ENCODE results near the gene ELMO3. TPM values are rescaled to one million over a fixed set of nuclear protein-coding genes. Genes with fewer than 3 reads are reported as not detected.

The ELMO3 gene
- total and polyA plus RNA-seq, 2 of the 4 experiments (the other 2 are of a cell fraction) = 0.36 to 1.6 TPM

DNA sequence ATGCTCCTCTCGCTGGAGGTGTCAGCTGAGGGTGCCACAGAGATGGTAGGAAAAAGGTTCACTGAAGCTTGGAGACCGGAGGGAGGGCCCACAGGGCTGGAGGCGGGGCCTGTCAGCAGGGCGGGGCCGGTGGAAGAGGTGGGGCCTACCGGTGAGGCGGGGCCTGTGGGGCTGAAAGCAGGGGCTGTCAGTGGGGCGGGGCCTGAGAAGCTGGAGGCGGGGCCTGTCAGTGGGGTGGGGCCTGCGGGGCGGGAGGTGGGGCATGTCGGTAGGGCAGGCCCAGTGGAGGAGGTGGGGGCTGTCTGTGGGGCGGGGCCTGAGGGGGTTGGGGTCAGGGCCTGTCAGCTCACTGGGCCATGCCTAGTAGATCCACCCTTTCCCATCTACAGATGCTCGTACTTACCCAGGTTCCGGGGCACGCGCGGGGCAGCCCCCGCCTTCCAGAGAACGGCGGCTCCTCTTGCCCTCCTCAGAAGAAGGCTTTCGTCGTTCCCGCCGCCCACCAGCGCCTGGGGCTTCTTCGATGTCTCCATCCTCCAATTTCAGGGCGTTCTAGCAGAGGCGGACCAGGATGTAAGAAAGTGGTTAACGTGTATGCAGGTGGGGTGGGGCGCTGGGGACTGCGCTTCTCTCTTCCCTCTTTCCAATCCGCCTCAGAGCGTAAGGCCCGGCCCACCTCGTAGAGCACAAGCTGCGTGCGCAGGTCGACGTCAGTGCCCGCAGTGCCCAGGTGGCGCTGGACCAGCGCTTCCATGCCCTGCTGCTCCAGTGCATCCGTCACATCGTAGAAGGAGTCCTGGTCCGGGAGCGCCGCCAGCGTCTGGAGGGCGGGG, 37.8 kb downstream of the ELMO3 start:
- Histone ChIP-seq H3K9me3 (ENCODE audit: control insufficient read depth, insufficient read depth, low read length) (no peaks in the 10 kb centered on the region), H3K56ac (ENCODE audit: extremely low read depth, insufficient read depth, low read length) (no peak overlapping the region), H3K9me1 (ENCODE audit: insufficient read depth, low read length) (peaks cover 17% of the 10 kb centered on the region), H2AFZ (replicated peaks; ENCODE audit: low read length, poor library complexity) (no peak overlapping the region), H4K20me1 (ENCODE audit: insufficient read depth, low read length) (no peaks in the 10 kb centered on the region; the same call in 1 of the 2 replicates), H2AK9ac (replicated peaks; ENCODE audit: low read depth, low read length, poor library complexity) (peak overlapping the region; percentile 23), H2BK15ac (ENCODE audit: low read depth, low read length) (no peak overlapping the region), H4K91ac (ENCODE audit: insufficient read depth, low read depth, low read length) (no peak overlapping the region), H3K14ac (replicated peaks; ENCODE audit: low read depth, low read length) (no peak overlapping the region), H3K4me2 (ENCODE audit: low read depth, low read length) (no peak overlapping the region), H3K4me1 (ENCODE audit: control insufficient read depth, insufficient read depth, low read length) (peaks cover 15% of the 10 kb centered on the region), H2BK20ac (ENCODE audit: low read depth, low read length) (no peak overlapping the region), H3K79me1 (ENCODE audit: low read depth in 1 of 2, low read length in 2 of 2) (peaks cover 22 to 62% of the 10 kb centered on the region in 2 experiments; a peak in 3 of 4 replicates), H2BK120ac (ENCODE audit: low read depth, low read length) (no peak overlapping the region), H3K23ac (ENCODE audit: low read depth, low read length) (no peak overlapping the region), H2AK5ac (ENCODE audit: low read depth, low read length) (no peak overlapping the region), H3K27ac (ENCODE audit: insufficient read depth, low read length) (no peak overlapping the region), H3K18ac (ENCODE audit: low read depth, low read length) (no peak overlapping the region), H3K27me3 (ENCODE audit: control insufficient read depth, insufficient read depth, low read length) (no peaks in the 10 kb centered on the region), H3K36me3 (ENCODE audit: control insufficient read depth, insufficient read depth, low read length) (peaks cover 57% of the 10 kb centered on the region), H2BK5ac (ENCODE audit: low read depth, low read length, poor library complexity, severe bottlenecking) (no peak overlapping the region), H4K5ac (ENCODE audit: low read depth, low read length) (no peak overlapping the region), H3K9ac (ENCODE audit: low read depth, low read length) (no peak overlapping the region), H3K4me3 (ENCODE audit: insufficient read depth, low read depth, low read length) (no peak overlapping the region), H3K4ac (ENCODE audit: low read depth, low read length) (no peak overlapping the region), H4K8ac (ENCODE audit: low read depth in 2 of 2, low read length in 2 of 2) (no peak overlapping the region)
- intact Hi-C loops (cut with micrococcal nuclease) (no loop called here), dilution Hi-C loops (cut with HindIII; ENCODE audit: low sequenced_read_pairs, unreplicated experiment) (no loop called here), in situ Hi-C loops (cut with MboI; ENCODE audit: low sequenced_read_pairs) (no loop called here)
- WGBS, 2 experiments (ENCODE audit: extremely low coverage in 2 of 2, insufficient read length in 1 of 2) = 82% methylated on average over 7 of the region's 50 CpGs; no CpG with 5 or more reads in 1 of the 2 experiments
- ChIA-PET POLR2A (ENCODE audit: unreplicated experiment) (no interaction called here), CTCF (no interaction called here)
- BruUV-seq (replicated peaks) = no TSS peak
- DNase-seq = peak; percentile 31
- peak; percentile 42 for ATAC-seq (ENCODE audit: low read depth)
- no peak for TF ChIP-seq RAD21 (IDR thresholded peaks at IDR 0.05; ENCODE audit: low read length)
- TF ChIP-seq, protein P1, sequence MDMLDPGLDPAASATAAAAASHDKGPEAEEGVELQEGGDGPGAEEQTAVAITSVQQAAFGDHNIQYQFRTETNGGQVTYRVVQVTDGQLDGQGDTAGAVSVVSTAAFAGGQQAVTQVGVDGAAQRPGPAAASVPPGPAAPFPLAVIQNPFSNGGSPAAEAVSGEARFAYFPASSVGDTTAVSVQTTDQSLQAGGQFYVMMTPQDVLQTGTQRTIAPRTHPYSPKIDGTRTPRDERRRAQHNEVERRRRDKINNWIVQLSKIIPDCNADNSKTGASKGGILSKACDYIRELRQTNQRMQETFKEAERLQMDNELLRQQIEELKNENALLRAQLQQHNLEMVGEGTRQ (IDR thresholded peaks at IDR 0.05; ENCODE audit: low read depth, low read length) = no peak
- TF ChIP-seq, protein P2, sequence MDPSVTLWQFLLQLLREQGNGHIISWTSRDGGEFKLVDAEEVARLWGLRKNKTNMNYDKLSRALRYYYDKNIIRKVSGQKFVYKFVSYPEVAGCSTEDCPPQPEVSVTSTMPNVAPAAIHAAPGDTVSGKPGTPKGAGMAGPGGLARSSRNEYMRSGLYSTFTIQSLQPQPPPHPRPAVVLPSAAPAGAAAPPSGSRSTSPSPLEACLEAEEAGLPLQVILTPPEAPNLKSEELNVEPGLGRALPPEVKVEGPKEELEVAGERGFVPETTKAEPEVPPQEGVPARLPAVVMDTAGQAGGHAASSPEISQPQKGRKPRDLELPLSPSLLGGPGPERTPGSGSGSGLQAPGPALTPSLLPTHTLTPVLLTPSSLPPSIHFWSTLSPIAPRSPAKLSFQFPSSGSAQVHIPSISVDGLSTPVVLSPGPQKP (IDR thresholded peaks at IDR 0.05; ENCODE audit: borderline replicate concordance, low read depth, low read length) = no peak
- TF ChIP-seq POLR2A (IDR thresholded peaks at IDR 0.05; ENCODE audit: low read depth, low read length) = no peak
- TF ChIP-seq MAZ (IDR thresholded peaks at IDR 0.05; ENCODE audit: borderline replicate concordance, low read depth, low read length) = no peak
- no peak for TF ChIP-seq FOS (IDR thresholded peaks at IDR 0.05; ENCODE audit: low read depth, low read length)
- no peak for TF ChIP-seq CHD1 (IDR thresholded peaks at IDR 0.05; ENCODE audit: low read depth, low read length)
- TF ChIP-seq BHLHE40 (IDR thresholded peaks at IDR 0.05; ENCODE audit: low read depth, low read length) = no peak
- no peak for TF ChIP-seq SMC3 (IDR thresholded peaks at IDR 0.05; ENCODE audit: low read depth, low read length)

All from IMR-90 (cell line).